Naive thymus-derived CD4-positive, alpha-beta T cell (primary cell): ENCODE measurements around the gene KCNT1. TPM values are rescaled to one million over a fixed set of nuclear protein-coding genes. Genes with fewer than 3 reads are reported as not detected.
"Not testable (repeated sequence)": the region's sequence is repeated elsewhere in the genome, so short reads cannot be mapped to it uniquely, and the experiment has no call there.

ENCODE experiments used
- ATAC-seq: fragments of 150-1000 bp; cut with Tn5 transposase; 2 replicates; pipeline ENCODE4 v1.10.0; 2021; ENCODE audit warnings: mild to moderate bottlenecking, moderate library complexity
- CTCF ChIA-PET: fragments of 350-600 bp; sonication (Branson Sonifier 250); formaldehyde crosslinking; loops from one replicate; lab custom pipeline; 2021; ENCODE audit warnings: antibody characterized with exemption; lab: Charles Lee
- POLR2A ChIA-PET: fragments of 350-600 bp; sonication (Branson Sonifier 250); formaldehyde crosslinking; loops from one replicate; lab custom pipeline; 2021; ENCODE audit warnings: antibody characterized with exemption, inconsistent platforms; lab: Charles Lee
- DNase-seq, 9 donors: peaks; one replicate each; pipeline versions ENCODE4 v3.0.0 to v3.0.0-alpha.2; 2020 to 2022; ENCODE audit warnings: mixed read lengths in 1 of 9
- H3K27ac ChIP-seq: one replicate; pipeline ENCODE4 v1.7.0; 2013; ENCODE audit warnings: mild to moderate bottlenecking, low read depth, low read length, moderate library complexity
- H3K27me3 ChIP-seq, 2 donors: one replicate each; pipeline ENCODE4 v1.7.0; 2013; ENCODE audit warnings: low read length in 2 of 2, mild to moderate bottlenecking in 2 of 2, moderate library complexity in 2 of 2; ENCODE audit not compliant: control insufficient read depth in 2 of 2, insufficient read depth in 2 of 2
- H3K36me3 ChIP-seq, 3 experiments: 1 replicate in 2 of 3; 2 replicates in 1 of 3; pipeline ENCODE4 v1.7.0; 2013; ENCODE audit warnings: low read length in 3 of 3, mild to moderate bottlenecking in 3 of 3, moderate library complexity in 1 of 3; ENCODE audit not compliant: insufficient read depth in 3 of 3, control insufficient read depth in 2 of 3
- H3K4me1 ChIP-seq, 2 donors: one replicate each; pipeline ENCODE4 v1.7.0; 2013; ENCODE audit warnings: low read length in 2 of 2, mild to moderate bottlenecking in 2 of 2, moderate library complexity in 1 of 2; ENCODE audit not compliant: control insufficient read depth in 2 of 2, insufficient read depth in 2 of 2
- H3K4me3 ChIP-seq: 2 replicates; pipeline ENCODE4 v1.7.0; 2013; ENCODE audit warnings: mild to moderate bottlenecking, low read length
- H3K9me3 ChIP-seq, 3 experiments: 1 replicate in 2 of 3; 2 replicates in 1 of 3; pipeline ENCODE4 v1.7.0; 2013; ENCODE audit warnings: low read length in 3 of 3; ENCODE audit not compliant: control insufficient read depth in 2 of 3
- H3K27ac Mint-ChIP-seq, 9 donors: one replicate each; pipeline ENCODE4 v1.8.0; 2020 to 2022; ENCODE audit warnings: mixed read lengths in 9 of 9, mild to moderate bottlenecking in 8 of 9, moderate library complexity in 5 of 9, inconsistent platforms in 2 of 9
- H3K27me3 Mint-ChIP-seq, 5 donors: one replicate each; pipeline ENCODE4 v1.8.0; 2021 to 2022; ENCODE audit warnings: mixed read lengths in 5 of 5, mild to moderate bottlenecking in 1 of 5
- H3K36me3 Mint-ChIP-seq, 5 donors: one replicate each; pipeline ENCODE4 v1.8.0; 2020 to 2022; ENCODE audit warnings: mixed read lengths in 5 of 5, mild to moderate bottlenecking in 3 of 5, inconsistent platforms in 1 of 5
- H3K4me1 Mint-ChIP-seq, 7 donors: one replicate each; pipeline ENCODE4 v1.8.0; 2020 to 2022; ENCODE audit warnings: mixed read lengths in 7 of 7, mild to moderate bottlenecking in 3 of 7, inconsistent platforms in 1 of 7
- H3K4me3 Mint-ChIP-seq, 10 donors: one replicate each; pipeline ENCODE4 v1.8.0; 2020 to 2022; ENCODE audit warnings: mild to moderate bottlenecking in 10 of 10, mixed read lengths in 10 of 10, moderate library complexity in 6 of 10, inconsistent platforms in 2 of 10
- H3K9me3 Mint-ChIP-seq, 11 donors: one replicate each; pipeline ENCODE4 v1.8.0; 2020 to 2022; ENCODE audit warnings: mixed read lengths in 11 of 11, mild to moderate bottlenecking in 4 of 11, inconsistent platforms in 1 of 11, moderate library complexity in 1 of 11
- intact Hi-C, 2 donors: fragments of 100-400 bp; cut with micrococcal nuclease; formaldehyde crosslinking; loops; one replicate each; pipeline ENCODE4 v1.15.1; 2023
- polyA plus RNA-seq, 2 donors: library from polyadenylated mRNA; unstranded; fragments of 300-500 nt; fragmentation: Illumina TruSeq; gene quantifications; one replicate each; pipeline ENCODE4 v1.2.3, GENCODE V29; 2021
- total RNA-seq, 6 experiments: library from RNA in 5 of 6; stranded (reverse) in 5 of 6; gene quantifications; 1 replicate in 5 of 6; 2 replicates in 1 of 6; pipeline ENCODE4 v1.2.3 and lab custom pipeline; 2021 to 2026

The KCNT1 gene
- total and polyA plus RNA-seq, 7 experiments from 2014 or later: 0.29 TPM; not detected in 6

- H3K27ac ChIP-seq: no peak overlapping the region
- H3K4me3 ChIP-seq: no peak overlapping the region
- Mint-ChIP-seq H3K27me3 (peaks cover 0 to 4% (median 0%) of the 10 kb centered on the region in 5 donors), H3K4me3 (no peak overlapping the region), H3K36me3 (no peaks in the 10 kb centered on the region), H3K27ac (no peak overlapping the region), H3K9me3 (peaks cover 0 to 5% (median 0%) of the 10 kb centered on the region in 11 donors), H3K4me1 (no peaks in the 10 kb centered on the region)
- intact Hi-C loops: no loop called here
- no peaks in the 10 kb centered on the region for H3K4me1 ChIP-seq
- ATAC-seq (no peak), DNase-seq (no peak)
- no peaks in the 10 kb centered on the region for H3K9me3 ChIP-seq
- H3K27me3 ChIP-seq: no peaks in the 10 kb centered on the region
- POLR2A ChIA-PET: no interaction called here
- H3K36me3 ChIP-seq: no peaks in the 10 kb centered on the region
- CTCF ChIA-PET: no interaction called here
Measured at GRCh38 chr9:135666534-135667462, 35.2 kb upstream of the KCNT1 start.

GRCh38 chr9:135667463-135668001 lies 34.5 kb upstream of the KCNT1 start:
- CTCF ChIA-PET: no interaction called here
- Histone ChIP-seq H3K9me3 (no peaks in the 10 kb centered on the region), H3K36me3 (no peaks in the 10 kb centered on the region), H3K4me1 (no peaks in the 10 kb centered on the region), H3K27ac (no peak overlapping the region), H3K4me3 (no peak overlapping the region), H3K27me3 (no peaks in the 10 kb centered on the region)
- H3K27ac Mint-ChIP-seq: no peak overlapping the region
- intact Hi-C loops: no loop called here
- H3K4me3 Mint-ChIP-seq: no peak overlapping the region
- H3K4me1 Mint-ChIP-seq: no peaks in the 10 kb centered on the region
- POLR2A ChIA-PET: no interaction called here
- no peak for ATAC-seq
- no peak for DNase-seq
- H3K27me3 Mint-ChIP-seq: peaks cover 0 to 9% (median 0%) of the 10 kb centered on the region in 5 donors
- H3K9me3 Mint-ChIP-seq: peaks cover 0 to 5% (median 0%) of the 10 kb centered on the region in 11 donors
- H3K36me3 Mint-ChIP-seq: no peaks in the 10 kb centered on the region

- H3K9me3 ChIP-seq, H3K27me3 ChIP-seq, H3K27ac Mint-ChIP-seq, DNase-seq, CTCF ChIA-PET, H3K36me3 ChIP-seq, POLR2A ChIA-PET, intact Hi-C loops, H3K27me3 Mint-ChIP-seq, H3K4me1 Mint-ChIP-seq, H3K27ac ChIP-seq, H3K4me3 ChIP-seq, ATAC-seq, H3K4me3 Mint-ChIP-seq, H3K9me3 Mint-ChIP-seq, H3K36me3 Mint-ChIP-seq, H3K4me1 ChIP-seq: not testable (repeated sequence)
Measured at GRCh38 chr9:135669018-135669417, 33.0 kb upstream of the KCNT1 start.

- intact Hi-C loops: no loop called here
- H3K9me3 ChIP-seq: no peaks in the 10 kb centered on the region
- DNase-seq (no peak), ATAC-seq (no peak)
- Mint-ChIP-seq H3K4me1 (no peaks in the 10 kb centered on the region), H3K27ac (no peak overlapping the region), H3K27me3 (peaks cover 0 to 9% (median 0%) of the 10 kb centered on the region in 5 donors), H3K9me3 (peaks cover 0 to 5% (median 0%) of the 10 kb centered on the region in 11 donors), H3K36me3 (no peaks in the 10 kb centered on the region), H3K4me3 (no peak overlapping the region)
- H3K27me3 ChIP-seq: no peaks in the 10 kb centered on the region
- ChIA-PET CTCF (no interaction called here), POLR2A (no interaction called here)
- no peaks in the 10 kb centered on the region for H3K4me1 ChIP-seq
- no peak overlapping the region for H3K27ac ChIP-seq
- no peaks in the 10 kb centered on the region for H3K36me3 ChIP-seq
- H3K4me3 ChIP-seq: no peak overlapping the region
Measured at GRCh38 chr9:135669616-135670285, 32.2 kb upstream of the KCNT1 start.

- DNase-seq: no peak
- POLR2A ChIA-PET: no interaction called here
- H3K36me3 Mint-ChIP-seq: no peaks in the 10 kb centered on the region
- Histone ChIP-seq H3K4me1 (no peaks in the 10 kb centered on the region), H3K27me3 (no peaks in the 10 kb centered on the region), H3K27ac (no peak overlapping the region), H3K4me3 (no peak overlapping the region), H3K9me3 (no peaks in the 10 kb centered on the region), H3K36me3 (no peaks in the 10 kb centered on the region)
- intact Hi-C loops: no loop called here
- no peaks in the 10 kb centered on the region for H3K4me1 Mint-ChIP-seq
- peaks cover 0 to 9% (median 0%) of the 10 kb centered on the region in 5 donors for H3K27me3 Mint-ChIP-seq
- ATAC-seq: no peak
- H3K27ac Mint-ChIP-seq: no peak overlapping the region
- CTCF ChIA-PET: no interaction called here
- H3K4me3 Mint-ChIP-seq: no peak overlapping the region
- H3K9me3 Mint-ChIP-seq: peaks cover 0 to 5% (median 0%) of the 10 kb centered on the region in 11 donors
Measured at GRCh38 chr9:135670721-135671590, 31.0 kb upstream of the KCNT1 start.

- CTCF ChIA-PET: no interaction called here
- no peak overlapping the region for H3K27ac Mint-ChIP-seq
- Histone ChIP-seq H3K4me3 (no peak overlapping the region), H3K4me1 (no peaks in the 10 kb centered on the region), H3K9me3 (no peaks in the 10 kb centered on the region), H3K27ac (no peak overlapping the region), H3K36me3 (no peaks in the 10 kb centered on the region), H3K27me3 (no peaks in the 10 kb centered on the region)
- DNase-seq (no peak), ATAC-seq (no peak)
- no peak overlapping the region for H3K4me3 Mint-ChIP-seq
- H3K4me1 Mint-ChIP-seq: no peaks in the 10 kb centered on the region
- peaks cover 0 to 9% (median 0%) of the 10 kb centered on the region in 5 donors for H3K27me3 Mint-ChIP-seq
- peaks cover 0 to 5% (median 0%) of the 10 kb centered on the region in 11 donors for H3K9me3 Mint-ChIP-seq
- H3K36me3 Mint-ChIP-seq: no peaks in the 10 kb centered on the region
- POLR2A ChIA-PET: no interaction called here
- intact Hi-C loops: no loop called here
Measured at GRCh38 chr9:135671591-135672041, 30.4 kb upstream of the KCNT1 start.
